ENCODE measurements around the gene KRTAP10-9. TPM values are rescaled to one million over a fixed set of nuclear protein-coding genes. Genes with fewer than 3 reads are reported as not detected.
"Not testable (repeated sequence)": the region's sequence is repeated elsewhere in the genome, so short reads cannot be mapped to it uniquely, and the experiment has no call there.

Gene KRTAP10-9
- total RNA-seq, 1 experiment from 2014 or later = not detected

DNA sequence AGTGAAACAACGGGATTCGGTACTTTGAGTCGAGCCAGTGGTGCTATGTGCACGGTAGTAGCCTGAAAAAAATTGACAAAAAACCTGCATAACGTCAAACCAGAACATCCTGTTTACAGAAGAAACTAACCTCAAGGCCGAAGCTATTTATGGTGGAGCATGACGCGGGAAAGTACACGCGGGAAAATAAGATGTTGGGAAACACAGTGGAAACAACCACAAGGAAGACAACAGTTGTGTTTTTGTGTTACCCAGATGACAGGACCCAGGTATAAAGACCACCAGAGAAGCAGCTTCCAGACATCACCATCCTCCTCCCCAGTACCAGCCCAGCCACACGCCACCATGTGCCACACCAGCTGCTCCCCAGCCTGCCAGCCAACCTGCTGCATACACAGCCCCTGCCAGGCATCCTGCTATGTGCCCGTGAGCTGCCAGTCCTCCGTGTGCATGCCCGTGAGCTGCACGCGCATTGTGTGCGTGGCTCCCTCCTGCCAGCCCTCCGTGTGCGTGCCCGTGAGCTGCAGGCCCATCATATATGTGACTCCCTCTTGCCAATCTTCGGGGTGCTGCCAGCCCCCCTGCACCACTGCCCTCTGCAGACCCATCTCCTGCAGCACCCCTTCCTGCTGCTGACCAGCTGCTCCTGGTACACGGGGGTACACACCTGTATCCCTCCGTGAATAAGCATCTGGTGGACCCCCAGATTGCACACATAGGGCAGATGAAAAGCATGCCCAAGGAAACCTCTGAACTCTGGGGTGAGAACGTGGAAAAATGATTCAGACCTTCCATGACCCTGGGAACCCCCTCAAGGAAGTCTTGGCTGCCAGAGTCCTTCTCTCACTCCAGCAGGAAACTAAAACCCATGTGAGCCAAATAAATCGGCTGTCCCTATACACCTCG, 31.0 kb downstream of the KRTAP10-9 start, which contains the start of gene KRTAP12-3:
Gene KRTAP12-3 (plus strand): TSS at position 298 of the 906 bp plus-strand sequence. CDS start 48 bp downstream, at position 346.
- peaks cover 7% of the 10 kb centered on the region for H3K27me3 Mint-ChIP-seq (ENCODE audit: insufficient read depth, unreplicated experiment)
- Histone ChIP-seq H3K9me3 (peaks cover 5% of the 10 kb centered on the region; the same call in 1 of the 2 replicates), H3K27me3 (replicated peaks; ENCODE audit: control insufficient read depth, insufficient read depth, low read length) (no peaks in the 10 kb centered on the region), H3K4me1 (no peaks in the 10 kb centered on the region), H3K4me3 (ENCODE audit: low read depth, low read length) (no peak within 1 kb of the TSS), H3K36me3 (ENCODE audit: control insufficient read depth, insufficient read depth, low read length) (no peaks in the 10 kb centered on the region)
- no TSS peak for BruUV-seq (replicated peaks)
- H3K27ac Mint-ChIP-seq (ENCODE audit: unreplicated experiment) = no peak within 1 kb of the TSS
- peaks cover 18% of the 10 kb centered on the region for H3K9me3 Mint-ChIP-seq (ENCODE audit: unreplicated experiment)
- POLR2A ChIA-PET = no interaction called here
- TF ChIP-seq, protein P1, sequence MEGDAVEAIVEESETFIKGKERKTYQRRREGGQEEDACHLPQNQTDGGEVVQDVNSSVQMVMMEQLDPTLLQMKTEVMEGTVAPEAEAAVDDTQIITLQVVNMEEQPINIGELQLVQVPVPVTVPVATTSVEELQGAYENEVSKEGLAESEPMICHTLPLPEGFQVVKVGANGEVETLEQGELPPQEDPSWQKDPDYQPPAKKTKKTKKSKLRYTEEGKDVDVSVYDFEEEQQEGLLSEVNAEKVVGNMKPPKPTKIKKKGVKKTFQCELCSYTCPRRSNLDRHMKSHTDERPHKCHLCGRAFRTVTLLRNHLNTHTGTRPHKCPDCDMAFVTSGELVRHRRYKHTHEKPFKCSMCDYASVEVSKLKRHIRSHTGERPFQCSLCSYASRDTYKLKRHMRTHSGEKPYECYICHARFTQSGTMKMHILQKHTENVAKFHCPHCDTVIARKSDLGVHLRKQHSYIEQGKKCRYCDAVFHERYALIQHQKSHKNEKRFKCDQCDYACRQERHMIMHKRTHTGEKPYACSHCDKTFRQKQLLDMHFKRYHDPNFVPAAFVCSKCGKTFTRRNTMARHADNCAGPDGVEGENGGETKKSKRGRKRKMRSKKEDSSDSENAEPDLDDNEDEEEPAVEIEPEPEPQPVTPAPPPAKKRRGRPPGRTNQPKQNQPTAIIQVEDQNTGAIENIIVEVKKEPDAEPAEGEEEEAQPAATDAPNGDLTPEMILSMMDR (IDR thresholded peaks at IDR 0.05; ENCODE audit: insufficient read depth in 1 of 2, low read depth in 1 of 2, low read length in 1 of 2, severe bottlenecking in 1 of 2, unreplicated experiment in 1 of 2) = no peak
- intact Hi-C loops (cut with micrococcal nuclease; ENCODE audit: unreplicated experiment) = no loop called here
- H3K4me3 Mint-ChIP-seq (ENCODE audit: unreplicated experiment) = no peak within 1 kb of the TSS
- no peaks in the 10 kb centered on the region for H3K36me3 Mint-ChIP-seq (ENCODE audit: insufficient read depth, unreplicated experiment)
- no peaks in the 10 kb centered on the region for H3K4me1 Mint-ChIP-seq (ENCODE audit: low read depth, unreplicated experiment)
- no peak for DNase-seq
- CTCF ChIA-PET = no interaction called here

DNA sequence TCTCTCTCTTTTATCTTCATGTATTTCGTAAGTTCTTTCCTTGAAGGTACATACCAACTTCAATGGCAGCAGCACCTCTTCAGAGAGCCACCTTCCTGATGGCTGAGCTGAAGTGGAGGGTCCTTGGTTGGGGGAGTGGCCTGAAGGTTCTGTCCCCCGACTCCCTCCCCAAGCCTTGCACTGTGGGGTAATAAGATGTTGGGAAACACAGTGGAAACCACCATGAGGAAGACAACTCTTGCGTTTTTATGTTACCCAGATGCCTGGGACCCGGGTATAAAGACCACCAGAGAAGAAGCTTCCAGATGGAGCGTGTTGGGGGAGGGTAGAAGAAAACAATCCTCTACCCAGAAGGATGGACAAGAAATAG, 31.6 kb downstream of the KRTAP10-9 start:
- Histone ChIP-seq H3K4me1 (no peaks in the 10 kb centered on the region), H3K36me3 (ENCODE audit: control insufficient read depth, insufficient read depth, low read length) (no peaks in the 10 kb centered on the region), H3K4me3 (ENCODE audit: low read depth, low read length) (no peak overlapping the region), H3K27me3 (replicated peaks; ENCODE audit: control insufficient read depth, insufficient read depth, low read length) (no peaks in the 10 kb centered on the region), H3K9me3 (peaks cover 5% of the 10 kb centered on the region; the same call in 1 of the 2 replicates)
- no TSS peak for BruUV-seq (replicated peaks)
- peaks cover 7% of the 10 kb centered on the region for H3K27me3 Mint-ChIP-seq (ENCODE audit: insufficient read depth, unreplicated experiment)
- H3K36me3 Mint-ChIP-seq (ENCODE audit: insufficient read depth, unreplicated experiment) = no peaks in the 10 kb centered on the region
- no peaks in the 10 kb centered on the region for H3K4me1 Mint-ChIP-seq (ENCODE audit: low read depth, unreplicated experiment)
- H3K9me3 Mint-ChIP-seq (ENCODE audit: unreplicated experiment) = peaks cover 18% of the 10 kb centered on the region
- TF ChIP-seq, protein P1 (IDR thresholded peaks at IDR 0.05; ENCODE audit: insufficient read depth in 1 of 2, low read depth in 1 of 2, low read length in 1 of 2, severe bottlenecking in 1 of 2, unreplicated experiment in 1 of 2) = no peak
- no peak for DNase-seq
- ChIA-PET CTCF (no interaction called here), POLR2A (no interaction called here)
- intact Hi-C loops (cut with micrococcal nuclease; ENCODE audit: unreplicated experiment) = no loop called here
- H3K27ac Mint-ChIP-seq (ENCODE audit: unreplicated experiment) = no peak overlapping the region
- H3K4me3 Mint-ChIP-seq (ENCODE audit: unreplicated experiment) = no peak overlapping the region

DNA sequence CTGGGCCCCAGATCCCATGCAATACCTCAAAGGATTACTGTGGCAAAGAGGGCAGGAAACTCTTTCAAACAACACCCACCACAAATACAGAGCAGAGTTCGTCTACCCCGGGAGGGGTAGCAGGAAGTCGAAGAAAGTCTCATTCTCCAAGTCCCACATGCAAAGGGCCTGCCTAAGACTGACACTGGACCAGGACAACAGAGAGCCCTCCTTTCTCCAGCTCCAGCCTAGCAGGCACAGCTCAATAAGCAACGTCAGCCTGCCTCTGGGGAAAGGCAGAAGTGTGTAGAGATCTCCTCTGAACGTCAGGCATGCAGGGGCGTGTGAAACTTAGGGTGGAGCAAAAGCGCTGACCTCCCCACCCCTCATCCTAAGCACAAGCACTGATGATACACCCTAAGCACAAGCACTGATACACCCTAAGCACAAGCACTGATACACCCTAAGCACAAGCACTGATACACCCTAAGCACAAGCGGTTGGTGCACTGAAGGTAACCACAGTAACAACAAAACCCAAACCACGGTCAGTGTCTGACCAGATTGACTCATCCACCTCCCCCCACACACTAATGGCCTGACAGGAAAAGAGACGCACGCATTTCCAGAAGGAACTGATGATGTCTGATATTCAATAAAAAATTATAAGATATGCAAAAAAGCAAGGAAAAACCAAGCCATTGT, 32.2 kb downstream of the KRTAP10-9 start:
- TF ChIP-seq, protein P1 (IDR thresholded peaks at IDR 0.05; ENCODE audit: insufficient read depth in 1 of 2, low read depth in 1 of 2, low read length in 1 of 2, severe bottlenecking in 1 of 2, unreplicated experiment in 1 of 2) = no peak
- H3K4me3 Mint-ChIP-seq (ENCODE audit: unreplicated experiment) = no peak overlapping the region

DNA sequence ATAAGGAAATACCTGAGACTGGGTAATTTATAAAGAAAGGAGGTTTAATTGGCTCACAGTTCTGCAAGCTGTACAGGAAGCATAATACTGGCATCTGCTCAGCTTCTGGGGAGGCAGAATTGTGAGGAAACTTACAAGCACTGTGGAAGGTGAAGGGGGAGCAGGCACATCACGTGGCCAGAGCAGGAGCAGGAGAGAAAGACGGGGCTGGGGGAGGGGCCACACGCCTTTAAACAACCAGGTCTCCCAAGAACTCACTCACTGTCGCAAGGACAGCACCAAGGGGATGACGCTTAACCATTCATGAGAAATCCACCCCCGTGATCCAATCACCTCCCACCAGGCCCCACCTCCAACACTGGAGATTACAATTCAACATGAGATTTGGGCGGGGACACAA, 34.7 kb downstream of the KRTAP10-9 start:
- H3K4me1 ChIP-seq; DNase-seq; H3K36me3 ChIP-seq (ENCODE audit: control insufficient read depth, insufficient read depth, low read length); H3K36me3 Mint-ChIP-seq (ENCODE audit: insufficient read depth, unreplicated experiment); BruUV-seq (replicated peaks); POLR2A ChIA-PET; CTCF ChIA-PET; H3K27me3 ChIP-seq (replicated peaks; ENCODE audit: control insufficient read depth, insufficient read depth, low read length); H3K4me3 ChIP-seq (ENCODE audit: low read depth, low read length); H3K27ac Mint-ChIP-seq (ENCODE audit: unreplicated experiment); intact Hi-C loops (cut with micrococcal nuclease; ENCODE audit: unreplicated experiment); H3K4me3 Mint-ChIP-seq (ENCODE audit: unreplicated experiment); H3K27me3 Mint-ChIP-seq (ENCODE audit: insufficient read depth, unreplicated experiment); H3K4me1 Mint-ChIP-seq (ENCODE audit: low read depth, unreplicated experiment); H3K9me3 ChIP-seq: not testable (repeated sequence)
- peaks cover 18% of the 10 kb centered on the region for H3K9me3 Mint-ChIP-seq (ENCODE audit: unreplicated experiment)

More for the DNA sequence above, 32.2 kb downstream of the KRTAP10-9 start:
- no peaks in the 10 kb centered on the region for H3K36me3 Mint-ChIP-seq (ENCODE audit: insufficient read depth, unreplicated experiment)
- peaks cover 7% of the 10 kb centered on the region for H3K27me3 Mint-ChIP-seq (ENCODE audit: insufficient read depth, unreplicated experiment)
- intact Hi-C loops (cut with micrococcal nuclease; ENCODE audit: unreplicated experiment) = no loop called here
- Histone ChIP-seq H3K36me3 (ENCODE audit: control insufficient read depth, insufficient read depth, low read length) (no peaks in the 10 kb centered on the region), H3K9me3 (peaks cover 5% of the 10 kb centered on the region; the same call in 1 of the 2 replicates), H3K27me3 (replicated peaks; ENCODE audit: control insufficient read depth, insufficient read depth, low read length) (no peaks in the 10 kb centered on the region), H3K4me1 (no peaks in the 10 kb centered on the region), H3K4me3 (ENCODE audit: low read depth, low read length) (no peak overlapping the region)
- no peak for DNase-seq
- no peaks in the 10 kb centered on the region for H3K4me1 Mint-ChIP-seq (ENCODE audit: low read depth, unreplicated experiment)
- ChIA-PET CTCF (no interaction called here), POLR2A (no interaction called here)
- no peak overlapping the region for H3K27ac Mint-ChIP-seq (ENCODE audit: unreplicated experiment)
- H3K9me3 Mint-ChIP-seq (ENCODE audit: unreplicated experiment) = peaks cover 18% of the 10 kb centered on the region
- BruUV-seq (replicated peaks) = no TSS peak

Data from Caco-2 (cell line).